Natural killer cell (primary cell): ENCODE data around the gene SELE. TPM values are rescaled to one million over a fixed set of nuclear protein-coding genes. Genes with fewer than 3 reads are reported as not detected.

Experiments
- ATAC-seq, 3 donors: fragments of 150-1000 bp in 2 of 3; fragments of 200-7000 bp in 1 of 3; cut with Tn5 transposase; 1 replicate in 1 of 3; 2 replicates in 2 of 3; pipeline ENCODE4 v1.10.0; 2021; ENCODE audit warnings: mild to moderate bottlenecking in 2 of 3, moderate library complexity in 2 of 3
- DNase-seq, 2 donors: peaks; one replicate each; pipeline versions ENCODE4 v3.0.0 to v3.0.0-alpha.2; 2013 to 2021; ENCODE audit warnings: mixed read lengths in 1 of 2
- H3K27ac ChIP-seq: one replicate; pipeline ENCODE4 v1.5.1; 2013; ENCODE audit warnings: mild to moderate bottlenecking, low read length
- H3K27me3 ChIP-seq: one replicate; pipeline ENCODE4 v1.6.1; 2013; ENCODE audit warnings: low read length; ENCODE audit not compliant: control insufficient read depth, insufficient read depth
- H3K36me3 ChIP-seq: one replicate; pipeline ENCODE4 v1.6.1; 2013; ENCODE audit warnings: low read length; ENCODE audit not compliant: control insufficient read depth, insufficient read depth
- H3K4me1 ChIP-seq: one replicate; pipeline ENCODE4 v1.6.1; 2013; ENCODE audit warnings: low read length; ENCODE audit not compliant: control insufficient read depth, insufficient read depth
- H3K4me3 ChIP-seq: one replicate; pipeline ENCODE4 v1.5.1; 2013; ENCODE audit warnings: low read length
- H3K9me3 ChIP-seq: one replicate; pipeline ENCODE4 v1.6.1; 2013; ENCODE audit warnings: low read length; ENCODE audit not compliant: control insufficient read depth, insufficient read depth
- H3K27ac Mint-ChIP-seq, 2 donors: one replicate each; pipeline ENCODE4 v1.8.0; 2022; ENCODE audit warnings: mild to moderate bottlenecking in 2 of 2, mixed read lengths in 2 of 2, moderate library complexity in 1 of 2
- H3K27me3 Mint-ChIP-seq, 2 donors: one replicate each; pipeline ENCODE4 v1.8.0; 2022; ENCODE audit warnings: low read depth in 2 of 2, mixed read lengths in 2 of 2
- H3K36me3 Mint-ChIP-seq: one replicate; pipeline ENCODE4 v1.8.0; 2022; ENCODE audit warnings: mixed read lengths
- H3K4me1 Mint-ChIP-seq, 2 donors: one replicate each; pipeline ENCODE4 v1.8.0; 2022; ENCODE audit warnings: mixed read lengths in 2 of 2
- H3K4me3 Mint-ChIP-seq: one replicate; pipeline ENCODE4 v1.8.0; 2022; ENCODE audit warnings: mild to moderate bottlenecking, moderate library complexity, mixed read lengths
- H3K9me3 Mint-ChIP-seq, 2 donors: one replicate each; pipeline ENCODE4 v1.8.0; 2022; ENCODE audit warnings: mixed read lengths in 2 of 2
- CTCF ChIP-seq: fragments of 200-600 bp; IDR thresholded peaks from one replicate; pipeline ENCODE4 v1.8.0; 2022; ENCODE audit warnings: antibody characterized with exemption
- WGBS: methylation state at CpG from one replicate; pipeline ENCODE4 v1.1.7; 2013; ENCODE audit warnings: missing lambda C conversion rate; ENCODE audit not compliant: insufficient coverage; 5-methylcytosine and 5-hydroxymethylcytosine counted together
- intact Hi-C: fragments of 100-400 bp; cut with micrococcal nuclease; formaldehyde crosslinking; loops from one replicate; pipeline ENCODE4 v1.14.2; 2022
- total RNA-seq, 4 donors: library from RNA; stranded (reverse); fragments of 120-200 nt in 1 of 4; gene quantifications; one replicate each; pipeline versions ENCODE4 v1.2.3 to v1.2.4, GENCODE V29; 2013 to 2022

SELE gene
- total RNA-seq, 3 donors from 2014 or later (not counting 1 experiment from before 2014, with no cell fraction given), result not detected

DNA sequence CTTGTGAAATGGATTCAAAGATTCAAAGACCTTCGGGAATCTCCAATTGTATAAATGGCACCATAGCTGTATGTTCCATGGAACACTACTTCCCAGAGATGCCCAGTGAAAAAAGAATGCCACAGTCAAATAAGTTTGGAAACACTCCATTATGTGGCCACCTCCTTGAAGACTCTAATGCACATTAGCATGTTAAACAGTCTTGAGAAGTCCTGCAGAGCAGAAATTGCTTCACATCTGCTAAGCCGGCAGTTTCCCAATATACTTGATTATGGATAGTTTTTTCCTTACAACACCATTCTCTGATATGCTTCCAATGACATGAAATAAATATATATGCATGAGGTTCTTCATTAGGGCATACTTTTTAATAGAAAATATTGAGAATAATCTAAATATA, 12.7 kb upstream of the SELE start:
- no peak overlapping the region for H3K27ac Mint-ChIP-seq
- H3K9me3 Mint-ChIP-seq, result no peaks in the 10 kb centered on the region
- no peak overlapping the region for H3K4me3 ChIP-seq
- H3K36me3 ChIP-seq, result no peaks in the 10 kb centered on the region
- peaks cover 15% of the 10 kb centered on the region in 2 donors for H3K27me3 Mint-ChIP-seq
- H3K4me1 Mint-ChIP-seq, result no peaks in the 10 kb centered on the region
- DNase-seq (no peak), ATAC-seq (no peak)
- intact Hi-C loops, result no loop called here
- no peak for TF ChIP-seq CTCF
- WGBS, result 89% methylated on average over 1 of the region's 2 CpGs
- H3K27me3 ChIP-seq, result no peaks in the 10 kb centered on the region
- no peaks in the 10 kb centered on the region for H3K4me1 ChIP-seq
- no peak overlapping the region for H3K27ac ChIP-seq
- no peaks in the 10 kb centered on the region for H3K36me3 Mint-ChIP-seq
- H3K4me3 Mint-ChIP-seq, result no peak overlapping the region
- no peaks in the 10 kb centered on the region for H3K9me3 ChIP-seq

DNA sequence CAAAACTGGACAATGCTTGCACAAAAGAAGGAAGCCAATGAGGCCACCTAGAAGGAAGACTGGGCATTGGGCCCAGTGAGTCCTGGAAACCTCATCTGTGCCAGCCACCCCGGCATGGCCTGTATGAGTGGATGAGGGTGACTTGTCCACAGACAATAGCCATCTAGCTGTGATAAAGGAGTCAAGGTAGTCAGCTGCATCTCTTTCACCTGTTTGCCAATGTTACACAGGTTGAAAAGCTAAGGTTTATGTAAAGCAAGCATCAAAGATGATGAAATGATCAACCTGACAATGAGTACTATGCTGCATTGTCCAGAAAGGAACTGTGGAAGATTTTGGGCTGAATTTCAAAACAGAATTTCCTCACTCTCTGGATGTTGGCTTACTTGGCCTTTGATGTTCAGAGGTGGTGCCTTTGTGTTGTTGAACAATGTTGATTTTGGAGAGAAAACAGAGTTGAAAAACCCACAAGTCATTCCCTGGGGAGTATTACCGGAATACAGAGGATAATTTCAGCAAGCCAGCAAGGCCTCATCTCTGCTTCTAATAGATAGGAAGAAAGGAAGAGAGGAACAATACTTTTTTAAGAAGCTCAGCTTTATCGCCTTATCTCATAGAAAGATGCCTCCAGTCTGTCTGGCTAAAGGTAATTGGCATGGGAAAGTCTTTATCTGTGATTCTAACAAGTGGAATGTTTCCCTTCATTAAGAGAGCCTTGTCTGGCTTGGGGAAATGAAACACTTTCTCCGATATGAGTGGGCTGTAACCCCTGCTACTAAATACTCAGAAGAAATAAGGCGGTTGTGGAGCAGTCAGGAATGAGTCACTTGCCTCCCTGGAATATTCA, 11.4 kb upstream of the SELE start:
- Mint-ChIP-seq H3K9me3 (no peaks in the 10 kb centered on the region), H3K36me3 (no peaks in the 10 kb centered on the region), H3K4me1 (no peaks in the 10 kb centered on the region), H3K27ac (no peak overlapping the region), H3K27me3 (peaks cover 14 to 26% of the 10 kb centered on the region in 2 donors), H3K4me3 (no peak overlapping the region)
- H3K27ac ChIP-seq, result no peak overlapping the region
- intact Hi-C loops, result no loop called here
- DNase-seq, result no peak
- TF ChIP-seq CTCF, result no peak
- no peak for ATAC-seq
- no peak overlapping the region for H3K4me3 ChIP-seq
- no peaks in the 10 kb centered on the region for H3K36me3 ChIP-seq
- H3K9me3 ChIP-seq, result no peaks in the 10 kb centered on the region
- no peaks in the 10 kb centered on the region for H3K4me1 ChIP-seq
- H3K27me3 ChIP-seq, result no peaks in the 10 kb centered on the region
- WGBS, result 96% methylated on average over 5 of the region's 5 CpGs

GRCh38 chr1:169741666-169742394, 8.0 kb upstream of the SELE start:
- no peak for ATAC-seq
- Histone ChIP-seq H3K4me1 (no peaks in the 10 kb centered on the region), H3K4me3 (no peak overlapping the region), H3K36me3 (no peaks in the 10 kb centered on the region), H3K27ac (no peak overlapping the region), H3K9me3 (no peaks in the 10 kb centered on the region), H3K27me3 (no peaks in the 10 kb centered on the region)
- Mint-ChIP-seq H3K9me3 (no peaks in the 10 kb centered on the region), H3K4me1 (no peaks in the 10 kb centered on the region), H3K36me3 (no peaks in the 10 kb centered on the region), H3K4me3 (no peak overlapping the region), H3K27ac (no peak overlapping the region), H3K27me3 (peaks cover 14 to 46% of the 10 kb centered on the region in 2 donors)
- no peak for DNase-seq
- 93% methylated on average over 5 of the region's 6 CpGs for WGBS
- intact Hi-C loops, result no loop called here
- no peak for TF ChIP-seq CTCF
